Lung (tissue), 12 donors: ENCODE measurements around the gene ZNF865. TPM values are rescaled to one million over a fixed set of nuclear protein-coding genes. Genes with fewer than 3 reads are reported as not detected.

Experiments used
- ATAC-seq: fragments of 200-7000 bp; cut with Tn5 transposase; one replicate; pipeline ENCODE4 v1.9.1; 2020; ENCODE audit warnings: moderate number of reproducible peaks; ENCODE audit not compliant: insufficient read depth, low FRiP score
- DNase-seq, 3 donors: peaks; one replicate each; pipeline ENCODE4 v3.0.0-alpha.2; 2013 to 2017
- H3K27ac ChIP-seq, 2 donors: one replicate each; pipeline ENCODE4 v1.5.1; 2013; ENCODE audit warnings: mild to moderate bottlenecking in 2 of 2, moderate library complexity in 2 of 2, control low read depth in 1 of 2, inconsistent platforms in 1 of 2, low read depth in 1 of 2, low read length in 1 of 2
- H3K27me3 ChIP-seq, 3 donors: one replicate each; pipeline ENCODE4 v1.5.1; 2013; ENCODE audit warnings: low read length in 2 of 3; ENCODE audit not compliant: control insufficient read depth in 3 of 3, insufficient read depth in 3 of 3
- H3K36me3 ChIP-seq, 4 donors: one replicate each; pipeline ENCODE4 v1.5.1; 2013; ENCODE audit warnings: low read length in 4 of 4, mild to moderate bottlenecking in 1 of 4, moderate library complexity in 1 of 4; ENCODE audit not compliant: control insufficient read depth in 4 of 4, insufficient read depth in 4 of 4
- H3K4me1 ChIP-seq, 5 donors: one replicate each; pipeline ENCODE4 v1.5.1; 2013; ENCODE audit warnings: low read length in 5 of 5, mild to moderate bottlenecking in 2 of 5, moderate library complexity in 1 of 5; ENCODE audit not compliant: control insufficient read depth in 5 of 5, insufficient read depth in 5 of 5
- H3K4me3 ChIP-seq: one replicate; pipeline ENCODE4 v1.5.1; 2013; ENCODE audit warnings: mild to moderate bottlenecking, control low read depth, moderate library complexity
- H3K9ac ChIP-seq, 2 donors: one replicate each; pipeline ENCODE4 v1.5.1; 2013; ENCODE audit warnings: low read length in 2 of 2, control low read depth in 1 of 2; ENCODE audit not compliant: insufficient read depth in 1 of 2
- H3K9me3 ChIP-seq, 4 donors: one replicate each; pipeline ENCODE4 v1.5.1; 2013; ENCODE audit warnings: low read length in 3 of 4, mild to moderate bottlenecking in 1 of 4, moderate library complexity in 1 of 4; ENCODE audit not compliant: control insufficient read depth in 4 of 4, insufficient read depth in 3 of 4
- CTCF ChIP-seq: IDR thresholded peaks from 2 replicates; pipeline ENCODE4 v1.5.1; 2012; ENCODE audit warnings: mild to moderate bottlenecking; ENCODE audit errors: control extremely low read depth, extremely low read depth
- WGBS, 2 donors: extraction: QIAGEN DNeasy Blood & Tissue Kit; methylation state at CpG; one replicate each; pipeline ENCODE4 v1.1.7; 2013; 5-methylcytosine and 5-hydroxymethylcytosine counted together
- polyA plus RNA-seq, 2 donors: library from polyadenylated mRNA; stranded (reverse); fragments of 200-250 nt; gene quantifications; one replicate each; pipeline ENCODE4 v1.2.1, GENCODE V29; 2013
- total RNA-seq, 2 donors: library from RNA; depleted of rRNA in 1 of 2; stranded (reverse); fragments of >200 nt in 1 of 2; gene quantifications; one replicate each; pipeline ENCODE4 v1.2.1, GENCODE V29; 2014 to 2021
- donor health status: control.
- donor health status: control.
- donor health status: Bipolar disorder and iron deficiency.
- donor health status: healthy.
- donor health status: DM: yes; HTN: yes; CAD: no.

Gene ZNF865
- total and polyA plus RNA-seq, 4 donors, result 5.1 to 19.3 (median 10.0) TPM

GRCh38 chr19:55636723-55637122 lies 31.3 kb downstream of the ZNF865 start:
- Histone ChIP-seq H3K36me3 (peaks cover 0 to 3% (median under 1%) of the 10 kb centered on the region in 4 donors), H3K4me1 (peaks cover 5 to 22% (median 14%) of the 10 kb centered on the region in 5 donors), H3K4me3 (no peak overlapping the region), H3K27me3 (no peaks in the 10 kb centered on the region), H3K27ac (no peak overlapping the region), H3K9me3 (no peaks in the 10 kb centered on the region), H3K9ac (no peak overlapping the region)
- no peak for TF ChIP-seq CTCF
- WGBS, 2 donors, result 88 to 96% methylated on average over 4 of the region's 4 CpGs
- DNase-seq (no peak), ATAC-seq (no peak)

- H3K27me3 ChIP-seq, result no peaks in the 10 kb centered on the region
- peaks cover 5 to 27% (median 19%) of the 10 kb centered on the region in 5 donors for H3K4me1 ChIP-seq
- DNase-seq (no peak), ATAC-seq (no peak)
- H3K9me3 ChIP-seq, result no peaks in the 10 kb centered on the region
- H3K36me3 ChIP-seq, result peaks cover 0 to 3% (median under 1%) of the 10 kb centered on the region in 4 donors
- 82 to 89% methylated on average over 11 of the region's 11 CpGs for WGBS, 2 donors
- H3K9ac ChIP-seq, result no peak overlapping the region
- no peak for TF ChIP-seq CTCF
- H3K4me3 ChIP-seq, result no peak overlapping the region
- no peak overlapping the region for H3K27ac ChIP-seq
Measured at GRCh38 chr19:55637534-55637933, 32.1 kb downstream of the ZNF865 start.

GRCh38 chr19:55638864-55639359 lies 33.5 kb downstream of the ZNF865 start:
- DNase-seq (peak in 1 of 3 donors; percentile 18), ATAC-seq (no peak)
- no peak for TF ChIP-seq CTCF
- no peaks in the 10 kb centered on the region for H3K27me3 ChIP-seq
- WGBS, 2 donors, result 81 to 85% methylated on average over 6 of the region's 6 CpGs
- H3K4me1 ChIP-seq, result peaks cover 11 to 35% (median 21%) of the 10 kb centered on the region in 5 donors
- H3K9ac ChIP-seq, result no peak overlapping the region
- H3K4me3 ChIP-seq, result no peak overlapping the region
- H3K27ac ChIP-seq, result peak overlapping the region in 1 of 2 donors; percentile 13
- H3K9me3 ChIP-seq, result no peaks in the 10 kb centered on the region
- H3K36me3 ChIP-seq, result peaks cover 0 to 3% (median under 1%) of the 10 kb centered on the region in 4 donors
